Adrenal gland (tissue), 12 donors: ENCODE results near the gene TARBP2. TPM values are rescaled to one million over a fixed set of nuclear protein-coding genes. Genes with fewer than 3 reads are reported as not detected.
A peak's percentile ranks its signal among the peaks of the same experiment; 100 is the strongest.

ENCODE experiments used
- DNase-seq, 7 donors: peaks; one replicate each; pipeline ENCODE4 v3.0.0-alpha.2; 2019 to 2020
- H3K27ac ChIP-seq, 5 donors: fragments of 200-600 bp; sonication (generic) in 4 of 5; 1 replicate in 3 of 5; 2 replicates in 2 of 5; pipeline versions ENCODE4 v1.5.1 to v1.8.0; 2016 to 2020; ENCODE audit warnings: mild to moderate bottlenecking in 1 of 5
- H3K27me3 ChIP-seq: fragments of 200-600 bp; 2 replicates; pipeline ENCODE4 v1.8.0; 2021
- H3K36me3 ChIP-seq, 2 donors: fragments of 200-600 bp; replicated peaks in 1 of 2; 1 replicate in 1 of 2; 2 replicates in 1 of 2; pipeline versions ENCODE4 v1.5.1 to v1.8.0; 2018 to 2022
- H3K4me1 ChIP-seq, 2 donors: fragments of 200-600 bp; replicated peaks in 1 of 2; 1 replicate in 1 of 2; 2 replicates in 1 of 2; pipeline versions ENCODE4 v1.5.1 to v1.8.0; 2018 to 2021
- H3K4me3 ChIP-seq, 4 donors: fragments of 200-600 bp; sonication (generic) in 3 of 4; one replicate each; pipeline ENCODE4 v1.5.1; 2016 to 2018
- H3K9me3 ChIP-seq, 3 donors: fragments of 200-600 bp; sonication (generic) in 1 of 3; replicated peaks in 1 of 3; 1 replicate in 2 of 3; 2 replicates in 1 of 3; pipeline versions ENCODE4 v1.5.1 to v1.8.0; 2016 to 2021
- CTCF ChIP-seq, 6 experiments: fragments of 450-650 bp in 4 of 6; fragments of 200-600 bp in 2 of 6; sonication (generic) in 1 of 6; IDR thresholded peaks; 1 replicate in 5 of 6; 2 replicates in 1 of 6; pipeline versions ENCODE4 v1.5.1 to v1.8.0; 2016 to 2021; ENCODE audit warnings: antibody characterized with exemption in 6 of 6, mild to moderate bottlenecking in 2 of 6, moderate library complexity in 1 of 6
- POLR2A ChIP-seq, 2 donors: fragments of 450-650 bp; IDR thresholded peaks; one replicate each; pipeline ENCODE4 v1.6.1; 2017; ENCODE audit warnings: antibody characterized with exemption in 2 of 2, mild to moderate bottlenecking in 2 of 2, moderate library complexity in 1 of 2
- WGBS, 4 donors: extraction: QIAGEN DNeasy Blood & Tissue Kit in 2 of 4; methylation state at CpG; one replicate each; pipeline versions ENCODE4 v1.1.5 to v1.1.7; 2013 to 2017; 5-methylcytosine and 5-hydroxymethylcytosine counted together
- intact Hi-C, 2 donors: fragments of 100-400 bp; cut with DNase I; formaldehyde crosslinking; loops; one replicate each; pipeline versions ENCODE4 v1.14.1 to v1.15.0; 2022 to 2023
- polyA plus RNA-seq, 3 donors: library from polyadenylated mRNA; stranded (reverse); fragments of 200-250 nt in 2 of 3; fragments of 350-450 nt in 1 of 3; fragmentation: Illumina TruSeq in 1 of 3; extraction: RNeasy Lipid Tissue Mini Kit (QIAGEN cat#74804) in 1 of 3; gene quantifications; one replicate each; pipeline ENCODE4 v1.2.3, GENCODE V29; 2013 to 2014
- total RNA-seq, 9 donors: library from RNA; depleted of rRNA in 4 of 9; stranded (reverse); fragments of >200 nt in 4 of 9; fragments of 120-200 nt in 1 of 9; fragmentation: NEBNext Ultra II Directional in 1 of 9; extraction: Animal tissue kit (Norgen Biotek cat#: 25700) in 1 of 9; gene quantifications; one replicate each; pipeline versions ENCODE4 v1.1.0 to v1.2.4, GENCODE V29; 2013 to 2023
- donor health status: healthy with polysubstance abuse.
- donor health status: Bipolar disorder and iron deficiency.
- donor health status: DM: yes; HTN: yes; CAD: no.
- donor health status: DM: no; HTN: no; CAD: no.
- donor health status: DM: no; HTN: no; CAD: no.
- donor health status: DM: yes; HTN: yes; CAD: no.

TARBP2 gene
- total and polyA plus RNA-seq, 12 donors, result 14.9 to 72.9 (median 32.8) TPM

GRCh38 chr12:53516758-53517455, 15.8 kb downstream of the TARBP2 start:
- H3K27ac ChIP-seq, result no peak overlapping the region
- H3K27me3 ChIP-seq, result no peaks in the 10 kb centered on the region
- H3K36me3 ChIP-seq, result peaks cover 0 to 87% of the 10 kb centered on the region in 2 donors
- no peak for TF ChIP-seq POLR2A (IDR thresholded peaks at IDR 0.05)
- no peak for TF ChIP-seq CTCF (IDR thresholded peaks at IDR 0.05)
- intact Hi-C loops, result loop anchor here in 1 of 2 donors (10.0 kb wide), 1 partner anchor 172 kb away; no protein-coding TSS in a partner anchor
- DNase-seq, result peak in 3 of 7 donors; percentile 49 to 62 (median 49)
- peaks cover 0 to 6% of the 10 kb centered on the region in 2 donors for H3K4me1 ChIP-seq
- no peaks in the 10 kb centered on the region for H3K9me3 ChIP-seq
- no peak overlapping the region for H3K4me3 ChIP-seq
- 72 to 82% (median 78%) methylated on average over 6 to 13 of the region's 13 CpGs for WGBS, 4 donors

- TF ChIP-seq POLR2A (IDR thresholded peaks at IDR 0.05) (no peak), CTCF (IDR thresholded peaks at IDR 0.05) (no peak)
- Histone ChIP-seq H3K36me3 (peaks cover 0 to 87% of the 10 kb centered on the region in 2 donors), H3K4me3 (no peak overlapping the region), H3K4me1 (peaks cover 0 to 6% of the 10 kb centered on the region in 2 donors), H3K9me3 (no peaks in the 10 kb centered on the region), H3K27me3 (no peaks in the 10 kb centered on the region), H3K27ac (no peak overlapping the region)
- DNase-seq, result peak in 2 of 7 donors; percentile 26 to 49
- WGBS, 4 donors, result 67 to 73% (median 70%) methylated on average over 5 of the region's 5 CpGs
- intact Hi-C loops, result loop anchor here in 1 of 2 donors (10.0 kb wide), 1 partner anchor 174 kb away; no protein-coding TSS in a partner anchor
These were observed 17.3 kb downstream of the TARBP2 start for GRCh38 chr12:53518381-53518780.

GRCh38 chr12:53523131-53523530, 22.0 kb downstream of the TARBP2 start:
- Histone ChIP-seq H3K4me3 (no peak overlapping the region), H3K36me3 (peaks cover 0 to 75% of the 10 kb centered on the region in 2 donors), H3K9me3 (no peaks in the 10 kb centered on the region), H3K4me1 (no peaks in the 10 kb centered on the region), H3K27me3 (no peaks in the 10 kb centered on the region), H3K27ac (no peak overlapping the region)
- 86 to 95% (median 94%) methylated on average over 3 of the region's 3 CpGs for WGBS, 4 donors
- no peak for TF ChIP-seq POLR2A (IDR thresholded peaks at IDR 0.05)
- DNase-seq, result no peak
- intact Hi-C loops, result no loop called here

- intact Hi-C loops, result no loop called here
- no peaks in the 10 kb centered on the region for H3K9me3 ChIP-seq
- H3K4me3 ChIP-seq, result no peak overlapping the region
- TF ChIP-seq POLR2A (IDR thresholded peaks at IDR 0.05), result no peak
- no peak for TF ChIP-seq CTCF (IDR thresholded peaks at IDR 0.05)
- H3K27ac ChIP-seq, result no peak overlapping the region
- DNase-seq, result no peak
- 97 to 100% (median 98%) methylated on average over 13 of the region's 13 CpGs for WGBS, 4 donors
- H3K36me3 ChIP-seq, result peaks cover 0 to 79% of the 10 kb centered on the region in 2 donors
- H3K4me1 ChIP-seq, result no peaks in the 10 kb centered on the region
- no peaks in the 10 kb centered on the region for H3K27me3 ChIP-seq
These were observed 23.4 kb downstream of the TARBP2 start for GRCh38 chr12:53524476-53524875.
